GM23248 (cell line): ENCODE measurements around the gene SEC16A. TPM values are rescaled to one million over a fixed set of nuclear protein-coding genes. Genes with fewer than 3 reads are reported as not detected.

Experiments
- DNase-seq: peaks from one replicate; pipeline ENCODE4 v3.0.0-alpha.2; 2015
- H2AFZ ChIP-seq: fragments of 200-600 bp; sonication (generic); 2 replicates; pipeline ENCODE4 v1.6.1; 2016; ENCODE audit warnings: antibody characterized with exemption
- H3F3A ChIP-seq: fragments of 200-600 bp; sonication (generic); 2 replicates; pipeline ENCODE4 v1.6.1; 2016; ENCODE audit warnings: mild to moderate bottlenecking, antibody characterized with exemption, mixed run types; ENCODE audit not compliant: insufficient read depth
- H3K27ac ChIP-seq: fragments of 200-600 bp; sonication (generic); 2 replicates; pipeline ENCODE4 v1.5.1; 2016; ENCODE audit warnings: mild to moderate bottlenecking
- H3K27me3 ChIP-seq: fragments of 200-600 bp; sonication (generic); replicated peaks from 2 replicates; pipeline ENCODE4 v1.6.1; 2016; ENCODE audit warnings: mild to moderate bottlenecking; ENCODE audit not compliant: insufficient read depth
- H3K36me3 ChIP-seq: fragments of 200-600 bp; sonication (generic); 2 replicates; pipeline ENCODE4 v1.6.1; 2016; ENCODE audit warnings: low read depth, mild to moderate bottlenecking
- H3K4me1 ChIP-seq: fragments of 200-600 bp; sonication (generic); 2 replicates; pipeline ENCODE4 v1.6.1; 2016; ENCODE audit warnings: mild to moderate bottlenecking; ENCODE audit not compliant: insufficient read depth
- H3K4me2 ChIP-seq: fragments of 200-600 bp; sonication (generic); one replicate; pipeline ENCODE4 v1.6.1; 2016; ENCODE audit warnings: mild to moderate bottlenecking; ENCODE audit not compliant: unreplicated experiment
- H3K4me3 ChIP-seq: fragments of 200-600 bp; sonication (generic); 2 replicates; pipeline ENCODE4 v1.5.1; 2016; ENCODE audit warnings: mild to moderate bottlenecking
- H3K79me2 ChIP-seq: fragments of 200-600 bp; sonication (generic); 2 replicates; pipeline ENCODE4 v1.6.1; 2016; ENCODE audit warnings: mild to moderate bottlenecking; ENCODE audit not compliant: insufficient read depth
- H3K9ac ChIP-seq: fragments of 200-600 bp; sonication (generic); 2 replicates; pipeline ENCODE4 v1.6.1; 2016; ENCODE audit warnings: mild to moderate bottlenecking
- H3K9me2 ChIP-seq: fragments of 200-600 bp; sonication (generic); 2 replicates; pipeline ENCODE4 v1.6.1; 2016; ENCODE audit warnings: mixed run types, mild to moderate bottlenecking, moderate library complexity; ENCODE audit not compliant: insufficient read depth
- H3K9me3 ChIP-seq: fragments of 200-600 bp; sonication (generic); one replicate; pipeline ENCODE4 v1.6.1; 2017; ENCODE audit warnings: low read depth
- H4K20me1 ChIP-seq: fragments of 200-600 bp; sonication (generic); 2 replicates; pipeline ENCODE4 v1.6.0; 2016; ENCODE audit not compliant: insufficient read depth
- EZH2 ChIP-seq: fragments of 200-600 bp; sonication (generic); IDR thresholded peaks from 2 replicates; pipeline ENCODE4 v1.6.1; 2018; ENCODE audit warnings: antibody characterized with exemption, mild to moderate bottlenecking; ENCODE audit not compliant: insufficient read depth, poor library complexity, severe bottlenecking
- EZH2phosphoT487 ChIP-seq: fragments of 200-600 bp; sonication (generic); IDR thresholded peaks from 2 replicates; pipeline ENCODE4 v1.6.1; 2018; ENCODE audit warnings: antibody characterized with exemption, moderate library complexity, mild to moderate bottlenecking, low read depth; ENCODE audit not compliant: insufficient read depth
- WGBS, 2 experiments: methylation state at CpG; one replicate each; pipeline ENCODE4 v1.1.6; 2015 to 2017; ENCODE audit warnings: low lambda C conversion rate in 2 of 2, low coverage in 1 of 2; ENCODE audit errors: missing lambda C conversion rate in 2 of 2; 5-methylcytosine and 5-hydroxymethylcytosine counted together
- in situ Hi-C: fragments of 300-500 bp; cut with MboI; formaldehyde crosslinking; loops from 2 replicates; pipeline ENCODE4 v1.15.0; 2020
- polyA plus RNA-seq: library from polyadenylated mRNA; unstranded; fragments of >200 nt; fragmentation: Nextera tagmentation; extraction: Ambion mirVana; gene quantifications from 2 replicates; pipeline ENCODE4 v1.2.1, GENCODE V29; 2016
- total RNA-seq: library from RNA; depleted of rRNA; stranded (reverse); fragments of >200 nt; shearing (Covaris generic); gene quantifications from 2 replicates; pipeline ENCODE4 v1.2.3, GENCODE V29; 2014

Gene SEC16A
- total and polyA plus RNA-seq, 2 experiments from 2014 or later: 34.5 to 43.4 TPM

DNA sequence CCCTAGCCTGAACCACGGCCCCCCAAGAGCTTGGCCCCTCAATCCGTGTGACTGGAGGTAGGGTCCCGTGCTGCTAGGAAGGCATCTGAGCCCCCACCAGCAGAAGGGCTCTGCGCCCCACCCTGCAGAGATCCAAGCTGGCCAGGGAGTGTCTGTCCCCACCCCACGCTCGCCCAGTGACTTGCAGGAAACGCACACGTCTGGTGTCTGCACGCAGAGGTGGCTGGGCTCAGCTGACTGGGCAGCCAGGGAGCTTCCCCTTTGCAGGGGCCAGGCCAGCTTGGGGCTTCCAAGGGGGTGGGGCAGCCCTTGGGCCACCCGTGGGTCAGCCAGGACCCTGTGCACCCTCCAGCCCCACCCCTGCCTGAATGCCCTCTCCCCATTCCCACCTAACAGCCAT is 38.7 kb upstream of the SEC16A start:
- DNase-seq: no peak
- Histone ChIP-seq H3F3A (no peaks in the 10 kb centered on the region), H3K27ac (no peak overlapping the region), H3K4me2 (no peak overlapping the region), H3K9ac (no peak overlapping the region), H3K9me3 (no peaks in the 10 kb centered on the region), H3K36me3 (no peaks in the 10 kb centered on the region), H2AFZ (no peak overlapping the region), H3K4me1 (no peaks in the 10 kb centered on the region), H3K27me3 (no peaks in the 10 kb centered on the region), H3K4me3 (no peak overlapping the region), H3K9me2 (no peaks in the 10 kb centered on the region), H3K79me2 (no peaks in the 10 kb centered on the region), H4K20me1 (no peaks in the 10 kb centered on the region)
- WGBS, 2 experiments: 80 to 85% methylated on average over 10 of the region's 10 CpGs
- TF ChIP-seq EZH2: no peak
- no peak for TF ChIP-seq EZH2phosphoT487
- in situ Hi-C loops: no loop called here

DNA sequence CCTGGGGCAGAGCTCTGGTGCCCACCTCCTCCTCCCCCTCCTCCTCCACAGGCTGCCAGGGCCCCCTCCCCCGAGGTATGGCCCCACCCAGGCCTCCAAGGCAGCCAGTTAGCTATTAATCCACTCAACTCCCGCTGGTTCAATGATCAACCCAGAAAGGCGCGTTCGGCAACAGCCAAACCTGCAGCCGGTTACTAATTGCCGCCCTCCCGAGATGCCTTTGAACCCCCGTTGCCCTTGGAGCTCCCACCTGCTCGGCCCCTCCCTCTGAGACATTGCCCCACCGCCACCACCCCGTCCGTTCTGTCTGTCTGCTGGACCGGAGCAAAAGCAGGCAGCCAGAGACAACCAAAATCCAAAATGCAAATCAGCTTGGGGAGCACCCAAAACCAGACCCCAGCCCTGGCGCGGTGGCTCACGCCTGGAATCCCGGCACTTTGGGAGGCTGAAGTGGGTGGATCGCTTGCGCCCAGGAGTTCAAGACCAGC is 37.3 kb upstream of the SEC16A start:
- no peaks in the 10 kb centered on the region for H3K36me3 ChIP-seq
- no peak overlapping the region for H2AFZ ChIP-seq
- H3K4me2 ChIP-seq: no peak overlapping the region
- no peaks in the 10 kb centered on the region for H3K4me1 ChIP-seq
- DNase-seq: no peak
- no peaks in the 10 kb centered on the region for H3K79me2 ChIP-seq
- H3K27me3 ChIP-seq: no peaks in the 10 kb centered on the region
- H4K20me1 ChIP-seq: no peaks in the 10 kb centered on the region
- TF ChIP-seq EZH2phosphoT487: no peak
- no peak for TF ChIP-seq EZH2
- no peak overlapping the region for H3K4me3 ChIP-seq
- no peak overlapping the region for H3K9ac ChIP-seq
- WGBS, 2 experiments: 96 to 99% methylated on average over 12 to 20 of the region's 20 CpGs
- H3K9me3 ChIP-seq: no peaks in the 10 kb centered on the region
- no peak overlapping the region for H3K27ac ChIP-seq
- no peaks in the 10 kb centered on the region for H3K9me2 ChIP-seq
- in situ Hi-C loops: no loop called here
- H3F3A ChIP-seq: no peaks in the 10 kb centered on the region

DNA sequence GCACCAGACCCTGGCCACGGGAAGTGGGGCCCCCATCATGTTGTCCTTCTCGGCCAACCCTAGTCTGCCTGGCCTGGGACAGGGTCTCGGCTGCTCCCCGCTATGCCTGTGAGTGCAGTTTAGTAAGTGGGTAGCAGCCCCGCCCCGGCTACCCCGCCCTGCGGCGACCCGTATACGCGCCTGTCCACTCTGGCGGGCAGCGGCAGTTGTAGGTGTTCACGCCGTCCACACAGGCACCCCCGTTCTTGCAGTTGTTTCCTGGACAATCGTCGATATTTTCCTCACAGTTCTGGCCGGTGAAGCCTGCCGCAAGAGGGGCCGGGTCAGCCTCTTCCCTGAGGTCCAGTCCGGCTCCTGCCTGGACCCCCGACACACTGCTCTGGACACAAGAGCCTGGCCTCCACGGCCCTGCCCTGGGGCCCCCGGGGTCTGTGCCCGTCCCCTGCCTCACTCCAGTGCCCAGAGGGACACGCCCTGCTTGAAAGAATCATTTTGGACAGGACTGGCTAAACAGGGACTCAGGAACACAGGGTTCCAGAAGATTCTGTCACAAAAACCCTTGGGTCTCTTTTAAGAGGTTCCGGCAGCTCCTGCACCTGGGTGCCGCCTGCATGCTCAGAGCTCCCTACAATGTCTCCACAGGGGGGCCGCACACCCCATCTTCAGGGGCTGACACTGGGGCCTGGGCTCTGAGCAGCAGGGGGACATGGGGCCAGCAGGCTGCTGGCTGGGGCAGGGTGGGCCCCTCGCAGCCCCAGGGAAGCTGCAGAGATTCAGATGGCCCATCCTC is 36.6 kb upstream of the SEC16A start:
- Histone ChIP-seq H3K27ac (no peak overlapping the region), H3K4me3 (no peak overlapping the region), H3K9me2 (no peaks in the 10 kb centered on the region), H3K4me1 (no peaks in the 10 kb centered on the region), H3K27me3 (no peaks in the 10 kb centered on the region), H4K20me1 (no peaks in the 10 kb centered on the region), H3K9ac (no peak overlapping the region), H3K9me3 (no peaks in the 10 kb centered on the region), H3K36me3 (no peaks in the 10 kb centered on the region), H3K4me2 (no peak overlapping the region), H3K79me2 (no peaks in the 10 kb centered on the region), H2AFZ (no peak overlapping the region), H3F3A (no peaks in the 10 kb centered on the region)
- 94% methylated on average over 28 to 31 of the region's 32 CpGs for WGBS, 2 experiments
- TF ChIP-seq EZH2: no peak
- in situ Hi-C loops: no loop called here
- no peak for DNase-seq

DNA sequence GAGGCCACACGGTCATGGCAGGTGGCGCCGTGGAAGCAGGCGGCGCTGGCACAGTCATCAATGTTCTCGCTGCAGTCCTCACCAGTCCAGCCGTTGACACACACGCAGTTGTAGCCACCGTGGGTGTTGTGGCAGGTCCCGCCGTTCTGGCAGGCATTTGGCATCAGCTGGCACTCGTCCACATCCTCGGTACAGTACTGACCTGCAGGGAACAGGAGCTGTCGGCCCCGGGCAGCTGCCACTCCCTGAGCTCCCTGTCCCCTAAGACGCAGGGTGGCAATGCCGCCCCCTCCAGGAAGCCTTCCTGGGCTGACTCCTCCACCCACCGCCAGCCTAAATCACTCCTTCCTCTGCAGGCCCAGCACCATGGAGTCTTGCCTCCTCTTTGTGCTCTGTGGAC is 35.8 kb upstream of the SEC16A start:
- Histone ChIP-seq H3K27me3 (no peaks in the 10 kb centered on the region), H3K36me3 (no peaks in the 10 kb centered on the region), H3K9me2 (no peaks in the 10 kb centered on the region), H3K4me1 (no peaks in the 10 kb centered on the region), H2AFZ (no peak overlapping the region), H3K4me2 (no peak overlapping the region), H3K9me3 (no peaks in the 10 kb centered on the region), H3K9ac (no peak overlapping the region), H3K27ac (no peak overlapping the region), H3K4me3 (no peak overlapping the region), H4K20me1 (no peaks in the 10 kb centered on the region), H3F3A (no peaks in the 10 kb centered on the region), H3K79me2 (no peaks in the 10 kb centered on the region)
- in situ Hi-C loops: no loop called here
- DNase-seq: no peak
- TF ChIP-seq EZH2: no peak
- no peak for TF ChIP-seq EZH2phosphoT487
- WGBS, 2 experiments: 95 to 98% methylated on average over 15 to 18 of the region's 18 CpGs

DNA sequence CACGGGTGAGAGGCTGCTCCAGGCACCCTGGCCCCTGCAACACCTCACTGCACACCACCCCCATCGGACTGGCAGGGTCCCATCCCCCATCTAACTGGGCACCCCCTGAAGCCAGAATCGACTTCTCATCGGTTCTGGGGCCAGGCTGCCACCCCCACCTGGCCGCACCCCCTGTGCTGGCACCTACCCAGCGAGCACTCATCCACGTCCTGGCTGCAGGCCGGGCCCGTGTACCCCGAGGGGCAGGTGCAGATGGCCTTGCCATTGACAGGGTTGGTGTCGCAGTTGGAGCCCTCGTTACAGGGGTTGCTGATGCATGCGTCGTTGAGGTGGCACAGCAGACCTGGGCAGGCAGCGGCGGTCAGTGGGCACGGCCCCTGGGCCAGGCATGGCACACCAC is 35.1 kb upstream of the SEC16A start:
- Histone ChIP-seq H3K4me1 (no peaks in the 10 kb centered on the region), H3K27ac (no peak overlapping the region), H3K4me2 (no peak overlapping the region), H4K20me1 (no peaks in the 10 kb centered on the region), H3K36me3 (no peaks in the 10 kb centered on the region), H3K9me3 (no peaks in the 10 kb centered on the region), H3K27me3 (no peaks in the 10 kb centered on the region), H3K9me2 (no peaks in the 10 kb centered on the region), H3F3A (no peaks in the 10 kb centered on the region), H3K79me2 (no peaks in the 10 kb centered on the region), H3K9ac (no peak overlapping the region), H2AFZ (no peak overlapping the region), H3K4me3 (no peak overlapping the region)
- 91 to 93% methylated on average over 15 to 16 of the region's 17 CpGs for WGBS, 2 experiments
- no peak for DNase-seq
- in situ Hi-C loops: no loop called here
- TF ChIP-seq EZH2 (no peak), EZH2phosphoT487 (no peak)
